SU-DHL-6 (cell line): ENCODE measurements around the gene CIAO2A.

Experiments
- CTCF ChIP-seq: fragments of 200-600 bp; sonication (generic); IDR thresholded peaks from one replicate; pipeline ENCODE4 v1.5.1; 2017; ENCODE audit warnings: antibody characterized with exemption, mild to moderate bottlenecking, low read length, moderate library complexity; ENCODE audit not compliant: insufficient read depth, poor library complexity, severe bottlenecking
- EZH2phosphoT487 ChIP-seq: fragments of 200-600 bp; sonication (generic), shearing (Covaris generic); conservative IDR thresholded peaks from 2 replicates; pipeline ENCODE4 v1.6.1; 2018; ENCODE audit warnings: mild to moderate bottlenecking, antibody characterized with exemption, low read length, moderate library complexity, mixed read lengths

- TF ChIP-seq CTCF: no peak
- no peak for TF ChIP-seq EZH2phosphoT487
Observed at GRCh38 chr15:64071931-64072765, 21.5 kb downstream of the CIAO2A start.
